ENCODE data around the gene PRSS27. TPM values are rescaled to one million over a fixed set of nuclear protein-coding genes. Genes with fewer than 3 reads are reported as not detected.

The PRSS27 gene
- total RNA-seq, 1 experiment from 2014 or later, result 2.0 TPM

- no peak for DNase-seq
- Histone ChIP-seq H3K36me3 (replicated peaks; ENCODE audit: control insufficient read depth, insufficient read depth, low read length) (peaks cover 5% of the 10 kb centered on the region), H3K27me3 (ENCODE audit: control insufficient read depth, insufficient read depth, low read length) (peaks cover 2% of the 10 kb centered on the region; the same call in 1 of the 2 replicates), H3K4me3 (ENCODE audit: insufficient read depth, low read depth, low read length) (no peak overlapping the region)
Observed at GRCh38 chr16:2712063-2712441, 8.0 kb downstream of the PRSS27 start.

GRCh38 chr16:2711370-2712062 is 8.5 kb downstream of the PRSS27 start:
- H3K36me3 ChIP-seq (replicated peaks; ENCODE audit: control insufficient read depth, insufficient read depth, low read length), result peaks cover 5% of the 10 kb centered on the region
- H3K4me3 ChIP-seq (ENCODE audit: insufficient read depth, low read depth, low read length), result no peak overlapping the region
- H3K27me3 ChIP-seq (ENCODE audit: control insufficient read depth, insufficient read depth, low read length), result peaks cover 2% of the 10 kb centered on the region; the same call in 1 of the 2 replicates
- no peak for DNase-seq

- H3K27me3 ChIP-seq (ENCODE audit: control insufficient read depth, insufficient read depth, low read length), result peaks cover 1% of the 10 kb centered on the region; the same call in 1 of the 2 replicates
- no peak overlapping the region for H3K4me3 ChIP-seq (ENCODE audit: insufficient read depth, low read depth, low read length)
- H3K36me3 ChIP-seq (replicated peaks; ENCODE audit: control insufficient read depth, insufficient read depth, low read length), result peaks cover 5% of the 10 kb centered on the region
- DNase-seq, result no peak
Observed at GRCh38 chr16:2710711-2711231, 9.3 kb downstream of the PRSS27 start.

- H3K36me3 ChIP-seq (replicated peaks; ENCODE audit: control insufficient read depth, insufficient read depth, low read length), result peaks cover 5% of the 10 kb centered on the region
- no peaks in the 10 kb centered on the region for H3K27me3 ChIP-seq (ENCODE audit: control insufficient read depth, insufficient read depth, low read length)
- H3K4me3 ChIP-seq (ENCODE audit: insufficient read depth, low read depth, low read length), result no peak overlapping the region
- no peak for DNase-seq
Observed at GRCh38 chr16:2710021-2710710, 9.9 kb downstream of the PRSS27 start.

DNA sequence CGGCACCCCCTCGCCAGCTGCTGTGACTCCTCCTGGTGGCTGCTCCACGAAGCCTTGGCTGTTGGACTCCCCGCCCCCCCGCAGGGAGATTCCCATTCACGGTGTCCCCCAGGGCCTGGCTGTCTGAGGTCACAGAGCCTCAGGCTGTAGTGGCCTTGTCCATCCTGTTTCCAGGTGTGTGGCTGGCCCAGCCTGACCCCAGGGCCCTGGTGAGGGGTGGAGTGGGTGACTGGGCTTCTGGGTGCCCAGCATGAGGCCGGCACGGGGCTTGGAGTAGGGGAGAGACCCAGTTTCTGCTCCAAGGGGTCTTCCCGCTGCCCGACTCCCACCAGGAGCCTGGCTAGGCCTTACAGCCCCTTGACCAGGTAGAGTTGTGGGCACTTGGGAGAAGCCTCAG is 10.4 kb downstream of the PRSS27 start:
- H3K27me3 ChIP-seq (ENCODE audit: control insufficient read depth, insufficient read depth, low read length), result no peaks in the 10 kb centered on the region
- no peak for DNase-seq
- no peak overlapping the region for H3K4me3 ChIP-seq (ENCODE audit: insufficient read depth, low read depth, low read length)
- peaks cover 5% of the 10 kb centered on the region for H3K36me3 ChIP-seq (replicated peaks; ENCODE audit: control insufficient read depth, insufficient read depth, low read length)

GRCh38 chr16:2708955-2709587 is 11.0 kb downstream of the PRSS27 start:
- no peaks in the 10 kb centered on the region for H3K27me3 ChIP-seq (ENCODE audit: control insufficient read depth, insufficient read depth, low read length)
- peaks cover 5% of the 10 kb centered on the region for H3K36me3 ChIP-seq (replicated peaks; ENCODE audit: control insufficient read depth, insufficient read depth, low read length)
- DNase-seq, result no peak
- no peak overlapping the region for H3K4me3 ChIP-seq (ENCODE audit: insufficient read depth, low read depth, low read length)

DNA sequence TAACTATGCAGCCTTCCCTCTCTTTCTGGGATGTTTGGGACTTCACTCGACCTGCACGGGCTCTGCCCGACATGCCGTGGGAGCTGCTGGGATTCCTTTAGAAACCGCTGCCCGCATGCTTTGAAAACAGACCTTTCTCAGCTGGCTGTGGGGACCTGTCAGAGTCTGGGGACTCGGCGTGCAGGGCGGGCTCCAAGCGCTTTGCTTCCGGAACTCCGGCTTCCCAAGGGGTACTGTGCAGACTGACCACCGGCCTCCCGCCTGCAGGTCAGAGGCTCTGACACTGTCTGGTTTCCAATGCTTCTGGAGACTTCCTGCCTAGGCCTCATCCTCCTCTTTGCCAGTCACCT is 11.8 kb downstream of the PRSS27 start:
- Histone ChIP-seq H3K36me3 (replicated peaks; ENCODE audit: control insufficient read depth, insufficient read depth, low read length) (peaks cover 5% of the 10 kb centered on the region), H3K27me3 (ENCODE audit: control insufficient read depth, insufficient read depth, low read length) (no peaks in the 10 kb centered on the region), H3K4me3 (ENCODE audit: insufficient read depth, low read depth, low read length) (no peak overlapping the region)
- no peak for DNase-seq

- H3K4me3 ChIP-seq (ENCODE audit: insufficient read depth, low read depth, low read length), result no peak overlapping the region
Observed at GRCh38 chr16:2707368-2708289, 12.4 kb downstream of the PRSS27 start.

GRCh38 chr16:2706611-2707311 is 13.3 kb downstream of the PRSS27 start:
- Histone ChIP-seq H3K36me3 (replicated peaks; ENCODE audit: control insufficient read depth, insufficient read depth, low read length) (peaks cover 9% of the 10 kb centered on the region), H3K4me3 (ENCODE audit: insufficient read depth, low read depth, low read length) (no peak overlapping the region), H3K27me3 (ENCODE audit: control insufficient read depth, insufficient read depth, low read length) (no peaks in the 10 kb centered on the region)
- DNase-seq, result no peak

More at GRCh38 chr16:2707368-2708289, 12.4 kb downstream of the PRSS27 start:
- Histone ChIP-seq H3K36me3 (replicated peaks; ENCODE audit: control insufficient read depth, insufficient read depth, low read length) (peaks cover 6% of the 10 kb centered on the region), H3K27me3 (ENCODE audit: control insufficient read depth, insufficient read depth, low read length) (no peaks in the 10 kb centered on the region)
- DNase-seq, result no peak

DNA sequence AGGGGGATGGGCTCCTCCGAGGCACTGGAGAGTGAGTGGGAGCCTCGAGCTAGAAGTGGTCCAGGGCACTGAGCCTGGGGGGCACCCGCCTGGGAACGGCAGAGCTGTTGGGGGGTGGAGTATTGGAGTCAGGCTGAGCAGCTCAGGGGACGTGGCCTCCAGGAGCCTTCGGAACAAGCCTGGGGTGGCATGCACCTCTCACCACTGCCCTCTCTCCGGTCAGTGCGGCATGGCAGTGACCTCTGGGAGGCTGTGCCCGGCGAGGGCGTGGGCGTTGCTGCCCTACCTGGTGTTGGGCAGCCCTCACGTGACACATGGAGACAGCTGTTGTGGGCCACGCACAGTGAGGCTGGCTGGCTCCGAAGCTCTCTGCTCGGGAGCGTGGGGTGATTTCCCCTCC is 13.9 kb downstream of the PRSS27 start:
- peaks cover 9% of the 10 kb centered on the region for H3K36me3 ChIP-seq (replicated peaks; ENCODE audit: control insufficient read depth, insufficient read depth, low read length)

DNA sequence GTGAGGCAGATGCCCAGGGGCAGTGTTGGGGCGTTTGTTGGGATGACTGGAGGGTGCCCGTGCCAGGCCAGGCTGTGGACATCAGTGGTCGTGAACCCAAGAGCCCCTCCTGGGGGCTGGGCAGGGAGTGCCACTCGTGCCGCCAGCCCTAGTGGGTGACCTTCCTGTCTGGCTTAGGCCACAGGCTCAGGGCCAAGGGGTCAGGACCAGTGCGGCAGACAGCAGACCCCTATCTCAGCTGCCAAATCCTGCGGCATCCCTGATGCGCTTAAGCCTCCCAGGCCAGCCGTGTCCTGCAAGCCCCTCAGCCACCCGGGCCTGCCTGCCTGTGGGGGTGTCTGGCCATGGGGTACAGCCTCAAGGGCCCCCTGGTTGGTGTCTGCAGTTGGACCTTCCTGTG is 14.7 kb downstream of the PRSS27 start:
- no peak for DNase-seq
- H3K27me3 ChIP-seq (ENCODE audit: control insufficient read depth, insufficient read depth, low read length), result no peaks in the 10 kb centered on the region

More for the DNA sequence above, 13.9 kb downstream of the PRSS27 start:
- Histone ChIP-seq H3K4me3 (ENCODE audit: insufficient read depth, low read depth, low read length) (no peak overlapping the region), H3K27me3 (ENCODE audit: control insufficient read depth, insufficient read depth, low read length) (no peaks in the 10 kb centered on the region)
- DNase-seq, result no peak

DNA sequence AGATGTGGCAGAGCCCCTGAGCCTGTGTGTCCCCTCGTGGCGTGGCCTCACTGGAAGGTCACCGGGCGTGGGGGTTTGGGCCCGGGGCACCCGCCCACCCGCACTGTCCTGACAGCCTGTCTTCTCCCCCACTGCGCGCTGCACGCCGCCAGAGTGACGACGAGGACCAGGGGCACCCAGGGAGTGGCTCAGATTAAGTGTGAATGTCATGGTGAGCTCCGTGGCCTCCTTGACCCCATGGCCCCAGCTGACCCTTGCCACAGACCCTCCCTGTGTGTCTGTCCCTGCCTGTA is 15.1 kb downstream of the PRSS27 start:
- H3K27me3 ChIP-seq (ENCODE audit: control insufficient read depth, insufficient read depth, low read length), result no peaks in the 10 kb centered on the region
- no peak overlapping the region for H3K4me3 ChIP-seq (ENCODE audit: insufficient read depth, low read depth, low read length)
- H3K36me3 ChIP-seq (replicated peaks; ENCODE audit: control insufficient read depth, insufficient read depth, low read length), result peaks cover 10% of the 10 kb centered on the region
- no peak for DNase-seq

More for the DNA sequence above, 14.7 kb downstream of the PRSS27 start:
- Histone ChIP-seq H3K36me3 (replicated peaks; ENCODE audit: control insufficient read depth, insufficient read depth, low read length) (peaks cover 10% of the 10 kb centered on the region), H3K4me3 (ENCODE audit: insufficient read depth, low read depth, low read length) (no peak overlapping the region)

DNA sequence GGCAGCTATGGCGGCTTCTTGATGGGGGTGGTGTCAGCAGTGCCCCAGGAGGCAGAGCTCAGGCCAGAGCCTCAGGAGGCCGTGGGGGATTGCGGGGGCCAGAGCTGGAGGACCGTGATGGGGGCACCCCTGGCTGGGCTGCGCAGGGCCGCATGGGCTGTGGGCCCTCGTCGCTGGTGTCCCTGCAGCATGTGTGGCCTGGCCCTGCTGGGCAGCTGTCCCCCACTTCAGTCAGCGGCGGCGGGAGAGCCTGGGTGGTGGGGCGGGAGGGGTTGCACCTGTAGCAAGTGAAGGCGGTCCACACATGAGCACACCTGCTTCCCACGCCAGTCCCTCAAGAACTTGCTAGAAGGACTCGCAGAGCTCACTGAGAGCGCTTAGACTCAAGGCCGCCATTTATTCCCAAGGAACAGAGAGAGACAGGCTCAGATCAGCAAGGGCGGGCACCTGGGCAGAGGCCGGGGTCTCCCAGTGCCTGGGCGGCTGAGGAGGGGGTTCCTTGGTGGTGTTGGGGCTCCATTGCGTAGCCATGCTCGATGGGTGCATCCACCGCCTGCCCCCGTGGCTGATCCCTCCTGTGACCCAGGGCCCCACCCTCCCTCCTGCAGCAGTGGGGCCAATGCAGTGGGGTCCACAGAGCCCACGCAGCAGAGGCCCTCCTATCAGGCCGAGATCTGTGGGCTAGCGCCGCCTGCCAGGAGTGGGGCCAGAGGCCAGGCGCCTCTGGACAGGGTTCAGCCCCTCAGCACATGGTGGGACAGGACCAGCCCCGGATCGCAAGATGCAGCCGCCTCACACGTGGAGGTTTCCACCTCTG is 15.7 kb downstream of the PRSS27 start:
- Histone ChIP-seq H3K4me3 (ENCODE audit: insufficient read depth, low read depth, low read length) (no peak overlapping the region), H3K27me3 (ENCODE audit: control insufficient read depth, insufficient read depth, low read length) (no peaks in the 10 kb centered on the region), H3K36me3 (replicated peaks; ENCODE audit: control insufficient read depth, insufficient read depth, low read length) (peaks cover 14% of the 10 kb centered on the region)
- no peak for DNase-seq

All from H7 (cell line).